Measurements from ENCODE around the gene NTRK3.

- TF ChIP-seq CTCF (IDR thresholded peaks at IDR 0.05) (no peak), POLR2A (IDR thresholded peaks at IDR 0.05) (no peak)
Measured at GRCh38 chr15:88302373-88302772, 45.8 kb upstream of the NTRK3 start.

Measured in testis (tissue), 2 donors.